IMR-90 (cell line): Measurements from ENCODE around the gene CHL1. TPM values are rescaled to one million over a fixed set of nuclear protein-coding genes. Genes with fewer than 3 reads are reported as not detected.

Experiments
- ATAC-seq: fragments of 200-7000 bp; cut with Tn5 transposase; 2 replicates; pipeline ENCODE4 v1.9.1; 2020; ENCODE audit warnings: low read depth, mild to moderate bottlenecking, moderate library complexity
- BruUV-seq: library from RNA; stranded (reverse); fragments of 400-500 nt; replicated peaks from 2 replicates; lab custom pipeline; 2021; lab: Mats Ljungman, UMichigan
- CTCF ChIA-PET: fragments of 300-600 bp; formaldehyde crosslinking; extraction: SDS; loops from one replicate; lab custom pipeline; 2021; ENCODE audit warnings: antibody characterized with exemption; lab: Yijun Ruan, JAX
- POLR2A ChIA-PET: fragments of 300-600 bp; sonication (Branson Sonifier 250); formaldehyde crosslinking; loops from one replicate; lab custom pipeline; 2022; ENCODE audit warnings: antibody characterized with exemption; ENCODE audit not compliant: unreplicated experiment; lab: Charles Lee
- DNase-seq: peaks from one replicate; pipeline ENCODE4 v3.0.0; 2013
- H2AFZ ChIP-seq: replicated peaks from 2 replicates; pipeline ENCODE3; 2013; ENCODE audit warnings: low read length, mild to moderate bottlenecking; ENCODE audit not compliant: poor library complexity
- H2AK5ac ChIP-seq: 2 replicates; pipeline ENCODE4 v1.6.1; 2013; ENCODE audit warnings: low read depth, low read length, inconsistent platforms
- H2AK9ac ChIP-seq: replicated peaks from 2 replicates; pipeline ENCODE3; 2013; ENCODE audit warnings: mild to moderate bottlenecking, low read depth, low read length, moderate library complexity; ENCODE audit not compliant: poor library complexity
- H2BK120ac ChIP-seq: 2 replicates; pipeline ENCODE4 v1.6.1; 2013; ENCODE audit warnings: low read depth, low read length, inconsistent platforms
- H2BK15ac ChIP-seq: 3 replicates; pipeline ENCODE4 v1.6.1; 2013; ENCODE audit warnings: low read depth, low read length, inconsistent platforms
- H2BK20ac ChIP-seq: 2 replicates; pipeline ENCODE4 v1.6.1; 2013; ENCODE audit warnings: low read depth, mild to moderate bottlenecking, inconsistent platforms, low read length, moderate library complexity
- H2BK5ac ChIP-seq: 2 replicates; pipeline ENCODE4 v1.6.1; 2013; ENCODE audit warnings: mild to moderate bottlenecking, low read depth, low read length, inconsistent platforms; ENCODE audit not compliant: poor library complexity, severe bottlenecking
- H3K14ac ChIP-seq: replicated peaks from 2 replicates; pipeline ENCODE4 v1.6.1; 2013; ENCODE audit warnings: low read depth, low read length, inconsistent platforms
- H3K18ac ChIP-seq: 2 replicates; pipeline ENCODE4 v1.6.1; 2013; ENCODE audit warnings: low read depth, low read length, control low read depth
- H3K23ac ChIP-seq: 2 replicates; pipeline ENCODE4 v1.6.1; 2013; ENCODE audit warnings: low read depth, low read length, inconsistent platforms
- H3K27ac ChIP-seq: 2 replicates; pipeline ENCODE4 v1.5.1; 2013; ENCODE audit warnings: mild to moderate bottlenecking, control low read depth, low read length; ENCODE audit not compliant: insufficient read depth
- H3K27me3 ChIP-seq: 2 replicates; pipeline ENCODE4 v1.6.1; 2013; ENCODE audit warnings: low read length; ENCODE audit not compliant: control insufficient read depth, insufficient read depth
- H3K36me3 ChIP-seq: 2 replicates; pipeline ENCODE4 v1.6.1; 2013; ENCODE audit warnings: low read length, mixed read lengths; ENCODE audit not compliant: control insufficient read depth, insufficient read depth
- H3K4ac ChIP-seq: 2 replicates; pipeline ENCODE4 v1.6.1; 2013; ENCODE audit warnings: low read depth, low read length, inconsistent platforms
- H3K4me1 ChIP-seq: 2 replicates; pipeline ENCODE4 v1.6.1; 2013; ENCODE audit warnings: low read length, mixed read lengths; ENCODE audit not compliant: control insufficient read depth, insufficient read depth
- H3K4me2 ChIP-seq: 2 replicates; pipeline ENCODE4 v1.6.1; 2013; ENCODE audit warnings: low read depth, mild to moderate bottlenecking, control low read depth, low read length, moderate library complexity
- H3K4me3 ChIP-seq: 2 replicates; pipeline ENCODE4 v1.5.1; 2013; ENCODE audit warnings: low read depth, mild to moderate bottlenecking, control low read depth, low read length, moderate library complexity; ENCODE audit not compliant: insufficient read depth
- H3K56ac ChIP-seq: 2 replicates; pipeline ENCODE4 v1.6.1; 2013; ENCODE audit warnings: low read length, inconsistent platforms; ENCODE audit not compliant: insufficient read depth; ENCODE audit errors: extremely low read depth
- H3K79me1 ChIP-seq, 2 experiments: 2 replicates each; pipeline ENCODE4 v1.6.1; 2013; ENCODE audit warnings: low read length in 2 of 2, inconsistent platforms in 1 of 2, low read depth in 1 of 2
- H3K9ac ChIP-seq: 2 replicates; pipeline ENCODE4 v1.6.1; 2013; ENCODE audit warnings: low read depth, low read length, control low read depth
- H3K9me1 ChIP-seq: 2 replicates; pipeline ENCODE4 v1.6.1; 2013; ENCODE audit warnings: low read length, inconsistent platforms; ENCODE audit not compliant: insufficient read depth
- H3K9me3 ChIP-seq: 2 replicates; pipeline ENCODE4 v1.6.1; 2013; ENCODE audit warnings: low read length; ENCODE audit not compliant: control insufficient read depth, insufficient read depth
- H4K20me1 ChIP-seq: 2 replicates; pipeline ENCODE4 v1.6.1; 2013; ENCODE audit warnings: low read length, inconsistent platforms; ENCODE audit not compliant: insufficient read depth
- H4K5ac ChIP-seq: 2 replicates; pipeline ENCODE4 v1.6.1; 2013; ENCODE audit warnings: mild to moderate bottlenecking, low read depth, low read length, control low read depth
- H4K8ac ChIP-seq, 2 experiments: 2 replicates each; pipeline ENCODE4 v1.6.1; 2013; ENCODE audit warnings: low read depth in 2 of 2, low read length in 2 of 2, control low read depth in 1 of 2, inconsistent platforms in 1 of 2
- H4K91ac ChIP-seq: 2 replicates; pipeline ENCODE4 v1.6.1; 2013; ENCODE audit warnings: low read depth, low read length, inconsistent platforms; ENCODE audit not compliant: insufficient read depth
- BHLHE40 ChIP-seq: fragments of 150-350 bp; IDR thresholded peaks from 2 replicates; pipeline ENCODE4 v1.6.1; 2016; ENCODE audit warnings: mild to moderate bottlenecking, low read depth, low read length
- FOS ChIP-seq: fragments of 150-350 bp; IDR thresholded peaks from 2 replicates; pipeline ENCODE4 v1.6.1; 2016; ENCODE audit warnings: low read depth, low read length
- RFX5 ChIP-seq: IDR thresholded peaks from 2 replicates; pipeline ENCODE4 v1.8.0; 2012; ENCODE audit warnings: low read depth, mild to moderate bottlenecking, low read length, moderate library complexity
- SMC3 ChIP-seq: fragments of 150-350 bp; IDR thresholded peaks from 2 replicates; pipeline ENCODE4 v1.6.1; 2016; ENCODE audit warnings: low read depth, mild to moderate bottlenecking, antibody characterized with exemption, low read length, moderate library complexity
- WGBS, 2 experiments: methylation state at CpG; one replicate each; pipeline versions ENCODE4 v1.1.5 to v1.1.7; 2013; ENCODE audit warnings: missing lambda C conversion rate in 2 of 2; ENCODE audit not compliant: insufficient read length in 1 of 2; ENCODE audit errors: extremely low coverage in 2 of 2; 5-methylcytosine and 5-hydroxymethylcytosine counted together
- dilution Hi-C: fragments of 300-500 bp; cut with HindIII; formaldehyde crosslinking; loops from one replicate; pipeline ENCODE4 v1.14.3; 2018; ENCODE audit warnings: low sequenced_read_pairs; ENCODE audit not compliant: unreplicated experiment
- in situ Hi-C: fragments of 300-500 bp; cut with MboI; formaldehyde crosslinking; loops from 3 replicates; pipeline ENCODE4 v1.14.3; 2019; ENCODE audit warnings: low sequenced_read_pairs, inconsistent platforms, mixed read lengths
- intact Hi-C: fragments of 100-400 bp; cut with micrococcal nuclease; formaldehyde crosslinking; loops from 2 replicates; pipeline ENCODE4 v1.10.0; 2022
- polyA plus RNA-seq, 3 experiments: library from polyadenylated mRNA; depleted of rRNA; stranded (reverse); fragments of >200 nt; gene quantifications; 2 replicates each; pipeline ENCODE4 v1.2.3, GENCODE V29; 2012; ENCODE audit warnings: low replicate concordance in 1 of 3
- total RNA-seq: library from RNA; depleted of rRNA; stranded (reverse); fragments of >200 nt; gene quantifications from 2 replicates; pipeline ENCODE4 v1.2.3, GENCODE V29; 2012

CHL1 gene
- total and polyA plus RNA-seq, 2 of the 4 experiments (the other 2 are of a cell fraction): 0.38 to 1.6 TPM

- H3K4ac ChIP-seq: no peak overlapping the region
- in situ Hi-C loops: no loop called here
- no peak overlapping the region for H3K4me2 ChIP-seq
- no peak overlapping the region for H2AFZ ChIP-seq
- no peak overlapping the region for H4K8ac ChIP-seq
- no peak overlapping the region for H2BK120ac ChIP-seq
- no peaks in the 10 kb centered on the region for H3K36me3 ChIP-seq
- no peak overlapping the region for H3K23ac ChIP-seq
- H3K56ac ChIP-seq: no peak overlapping the region
- H2BK15ac ChIP-seq: no peak overlapping the region
- H3K18ac ChIP-seq: no peak overlapping the region
- ChIA-PET CTCF (no interaction called here), POLR2A (no interaction called here)
- H4K5ac ChIP-seq: no peak overlapping the region
- H2BK5ac ChIP-seq: no peak overlapping the region
- dilution Hi-C loops: no loop called here
- DNase-seq (no peak), ATAC-seq (no peak)
- WGBS, 2 experiments: no CpG with 5 or more reads among the region's 3 CpGs
- no peak overlapping the region for H3K14ac ChIP-seq
- intact Hi-C loops: no loop called here
- no peak overlapping the region for H3K27ac ChIP-seq
- H2BK20ac ChIP-seq: no peak overlapping the region
- H3K4me1 ChIP-seq: no peaks in the 10 kb centered on the region
- H3K9me3 ChIP-seq: no peaks in the 10 kb centered on the region
- H2AK5ac ChIP-seq: no peak overlapping the region
- no peaks in the 10 kb centered on the region for H4K20me1 ChIP-seq
- no peak overlapping the region for H2AK9ac ChIP-seq
- no peak overlapping the region for H3K9ac ChIP-seq
- no peaks in the 10 kb centered on the region for H3K79me1 ChIP-seq
- no peak overlapping the region for H4K91ac ChIP-seq
- TF ChIP-seq FOS: no peak
- TF ChIP-seq RFX5: no peak
- TF ChIP-seq SMC3: no peak
- TF ChIP-seq BHLHE40: no peak
- H3K4me3 ChIP-seq: no peak overlapping the region
- no peaks in the 10 kb centered on the region for H3K9me1 ChIP-seq
- H3K27me3 ChIP-seq: no peaks in the 10 kb centered on the region
- no TSS peak for BruUV-seq
These were observed 98.6 kb downstream of the CHL1 start for GRCh38 chr3:295166-295565.
